Umbilical cord (tissue), 2 donors: Measurements from ENCODE around the gene CENPP. TPM values are rescaled to one million over a fixed set of nuclear protein-coding genes. Genes with fewer than 3 reads are reported as not detected.
"Not testable (repeated sequence)": the region's sequence is repeated elsewhere in the genome, so short reads cannot be mapped to it uniquely, and the experiment has no call there.

Experiments used
- DNase-seq: peaks from one replicate; pipeline ENCODE4 v3.0.0-alpha.2; 2015; ENCODE audit warnings: low spot score
- total RNA-seq: library from RNA; depleted of rRNA; stranded (reverse); fragments of >200 nt; gene quantifications from one replicate; pipeline ENCODE4 v1.2.3, GENCODE V29; 2014; ENCODE audit warnings: low replicate concordance; ENCODE audit not compliant: insufficient read depth

The CENPP gene
- total RNA-seq, 1 donor from 2014 or later, result 8.9 TPM

DNA sequence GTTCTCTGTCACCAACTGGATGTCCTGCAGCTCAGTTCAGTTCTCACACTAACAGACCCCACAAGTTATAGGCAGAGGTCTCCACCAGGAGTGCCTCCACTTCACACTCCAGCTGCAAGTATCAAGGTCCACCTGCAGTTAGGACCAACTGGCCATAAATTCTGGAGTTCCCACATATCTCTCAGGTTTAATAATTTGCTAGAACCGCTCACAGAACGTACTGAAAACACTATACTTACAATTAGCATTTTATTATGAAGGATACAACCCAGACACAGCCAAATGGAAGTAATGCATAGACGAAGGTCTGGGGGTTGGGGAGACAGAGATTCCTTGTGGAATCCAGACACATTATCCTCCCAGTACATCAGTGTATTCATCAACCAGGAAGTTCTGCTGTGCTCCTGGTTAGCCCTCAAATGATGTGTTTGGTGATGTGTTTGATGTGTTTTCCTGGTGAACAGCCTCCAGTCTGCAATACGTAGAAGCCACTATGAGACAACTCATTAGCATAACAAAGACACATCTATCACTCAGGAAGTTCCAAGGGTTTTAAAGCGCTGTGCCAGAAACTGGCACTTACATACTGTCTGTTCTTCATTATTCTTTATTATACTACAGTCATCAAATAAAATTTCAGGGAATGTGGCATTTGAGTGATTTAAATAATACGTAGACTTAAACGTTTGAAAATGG, 53.3 kb downstream of the CENPP start:
- DNase-seq, result peak; percentile 40

DNA sequence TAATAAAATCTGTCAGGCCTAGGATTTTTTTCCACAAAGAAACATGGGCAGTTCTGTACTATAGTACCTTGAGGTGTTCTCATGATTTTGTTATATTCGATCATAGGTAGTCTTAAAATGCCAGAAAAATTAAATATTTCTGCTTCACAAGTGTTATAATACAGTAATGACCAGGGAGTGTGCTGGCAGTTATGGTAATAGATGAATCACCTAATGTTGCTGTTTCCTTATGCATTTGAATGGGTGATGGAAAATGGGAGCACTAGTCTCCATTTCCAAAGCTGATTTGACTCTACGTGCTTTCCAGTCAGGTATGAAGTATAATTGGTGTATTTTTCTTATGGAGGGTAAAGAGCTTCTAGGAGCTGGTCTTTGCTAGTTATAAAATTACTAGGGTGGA, 54.9 kb downstream of the CENPP start:
- no peak for DNase-seq

DNA sequence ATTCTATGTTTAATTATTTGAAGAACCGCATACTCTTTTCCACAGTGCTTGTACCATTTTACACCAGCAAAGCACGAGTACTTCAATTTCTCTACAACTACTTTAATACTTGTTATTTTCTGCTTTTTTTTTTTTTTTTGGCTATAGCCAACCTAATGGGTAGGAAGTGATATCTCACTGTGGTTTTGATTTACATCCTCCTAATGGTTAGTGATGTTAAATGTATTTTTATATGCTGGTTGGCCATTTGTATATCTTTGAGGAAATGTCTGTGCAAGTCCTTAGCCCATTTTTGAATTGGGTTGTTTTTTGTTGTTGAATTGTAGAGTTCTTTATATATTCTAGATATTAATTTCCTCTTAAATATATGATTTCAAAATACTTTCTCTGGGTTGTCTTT, 56.0 kb downstream of the CENPP start:
- no peak for DNase-seq

DNA sequence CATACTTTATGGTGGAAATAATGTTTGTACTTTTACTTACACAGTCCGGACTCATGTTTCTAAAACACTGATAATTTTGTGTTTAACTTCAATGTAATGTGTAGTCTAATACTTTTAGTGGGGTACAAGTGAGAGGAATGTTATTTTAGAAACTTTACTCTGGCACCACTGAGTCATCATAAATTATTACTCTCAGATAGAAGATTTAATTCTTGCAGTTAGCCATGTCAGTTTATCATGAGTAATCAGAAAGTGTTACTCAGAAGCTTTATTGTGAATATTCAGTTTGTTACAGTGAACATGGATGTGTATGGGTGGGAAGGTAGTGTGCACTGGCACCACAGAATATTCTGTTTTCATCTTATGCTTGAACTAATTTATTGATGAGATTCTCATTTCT, 58.6 kb downstream of the CENPP start:
- peak; percentile 33 for DNase-seq

DNA sequence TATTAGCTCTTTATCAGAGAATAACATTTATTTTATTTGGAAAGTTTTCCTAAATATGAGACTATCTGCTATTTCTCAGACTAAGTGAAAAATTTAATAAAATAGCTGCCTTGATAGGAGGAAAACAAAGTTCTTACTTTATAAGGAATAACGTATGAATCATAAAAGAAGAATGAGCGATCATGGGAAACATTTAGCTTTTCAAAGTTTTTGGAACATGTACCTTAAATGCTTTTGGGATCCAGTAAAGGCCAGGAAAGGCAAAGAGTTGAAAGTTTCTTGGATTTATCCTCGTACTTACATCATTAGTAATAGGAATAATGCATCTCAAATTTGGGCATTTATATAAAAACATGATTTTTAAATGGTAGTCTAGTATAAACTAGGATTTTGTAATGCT, 59.2 kb downstream of the CENPP start:
- DNase-seq, result peak; percentile 52

DNA sequence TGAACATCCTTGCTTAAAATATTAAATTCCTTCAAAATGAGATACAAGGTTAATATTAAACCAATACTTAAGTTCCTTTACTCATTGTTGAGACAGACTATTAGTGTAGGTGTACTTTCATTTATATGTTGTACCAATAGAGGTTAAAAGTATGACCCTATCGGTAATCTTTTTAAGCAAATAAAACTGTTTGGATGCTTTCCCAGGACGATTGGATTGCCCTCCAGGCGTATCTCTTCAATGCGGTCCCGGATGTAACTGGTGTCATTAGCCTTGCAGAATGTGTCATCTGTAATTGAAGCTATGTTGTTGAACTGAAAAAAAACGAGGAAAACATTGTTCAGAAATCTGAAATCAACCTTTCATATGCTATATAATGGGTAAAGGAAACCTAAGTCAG, 59.7 kb downstream of the CENPP start:
- DNase-seq, result no peak

DNA sequence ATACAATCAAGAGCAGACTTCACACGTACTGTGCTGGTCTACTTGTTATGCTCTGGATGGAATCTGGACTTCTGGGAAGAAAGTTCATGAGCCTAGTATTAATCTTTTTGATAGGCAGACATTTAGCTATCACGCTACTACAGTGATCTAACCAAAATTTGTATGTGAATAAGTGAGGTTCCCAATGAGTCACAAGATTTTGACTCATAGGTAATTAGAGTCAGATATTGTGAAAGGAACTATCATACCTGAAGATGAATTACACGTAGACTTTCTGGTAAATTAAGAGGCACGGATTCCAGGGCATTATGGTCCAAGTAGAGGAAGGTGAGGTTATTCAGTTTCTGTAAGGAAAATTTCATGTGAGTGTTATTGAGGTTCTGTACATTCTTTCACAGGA, 60.2 kb downstream of the CENPP start:
- no peak for DNase-seq

DNA sequence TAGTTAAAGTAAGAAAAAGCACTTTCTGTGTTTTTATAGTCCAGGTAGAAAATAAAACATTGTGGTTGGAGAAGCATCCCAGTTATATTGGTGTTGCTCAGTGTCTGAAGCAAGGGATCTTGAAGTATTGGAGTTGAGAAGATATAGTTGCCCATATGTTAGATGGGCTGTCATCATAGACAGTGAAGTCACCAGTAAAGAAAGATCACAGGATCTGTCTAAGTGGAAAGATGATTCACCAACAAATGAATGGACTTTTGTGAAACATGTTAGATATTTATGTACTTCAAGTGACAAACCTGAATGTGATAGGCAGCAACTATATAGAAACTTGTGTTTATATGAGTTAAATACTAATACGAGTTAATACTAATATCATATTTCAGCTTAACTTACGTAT, 66.9 kb downstream of the CENPP start:
- no peak for DNase-seq

DNA sequence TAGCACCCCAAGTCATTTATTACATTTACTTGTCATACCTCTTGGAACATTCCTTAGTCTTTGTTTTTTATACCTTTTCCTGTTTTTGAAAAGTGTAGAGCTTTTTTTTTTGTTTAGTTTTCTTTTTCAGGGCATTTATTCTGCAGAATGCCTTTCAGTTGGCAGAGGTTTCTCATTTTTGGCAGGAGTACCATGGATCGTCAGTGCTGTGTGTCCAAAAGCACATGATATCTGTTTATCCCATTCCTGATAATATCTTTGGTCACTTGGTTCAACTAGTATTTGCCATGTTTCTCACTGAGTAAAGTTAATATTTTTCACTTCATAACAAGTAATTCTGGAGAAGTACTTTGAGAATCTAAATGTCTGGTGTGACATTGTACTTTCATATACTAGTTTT, 67.9 kb downstream of the CENPP start:
- DNase-seq, result peak; percentile 35

DNA sequence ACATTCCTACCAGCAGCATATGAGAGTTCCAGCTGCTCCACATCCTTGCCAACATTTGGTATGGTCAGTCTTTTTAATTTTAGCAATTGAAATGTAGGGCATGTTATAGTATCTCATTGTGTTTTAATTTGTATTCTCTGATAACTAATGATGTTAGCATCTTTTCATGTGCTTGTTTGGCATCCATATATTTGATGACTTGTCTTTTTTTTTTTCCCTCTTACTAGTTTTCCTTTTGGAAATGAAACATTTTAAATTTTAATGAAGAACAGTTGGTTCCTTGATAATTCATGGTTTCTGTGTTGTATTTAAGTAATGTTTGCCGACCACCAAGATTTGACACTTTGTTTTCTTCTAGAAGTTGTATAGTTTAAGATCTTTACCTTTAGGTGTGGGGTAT, 69.9 kb downstream of the CENPP start:
- no peak for DNase-seq

DNA sequence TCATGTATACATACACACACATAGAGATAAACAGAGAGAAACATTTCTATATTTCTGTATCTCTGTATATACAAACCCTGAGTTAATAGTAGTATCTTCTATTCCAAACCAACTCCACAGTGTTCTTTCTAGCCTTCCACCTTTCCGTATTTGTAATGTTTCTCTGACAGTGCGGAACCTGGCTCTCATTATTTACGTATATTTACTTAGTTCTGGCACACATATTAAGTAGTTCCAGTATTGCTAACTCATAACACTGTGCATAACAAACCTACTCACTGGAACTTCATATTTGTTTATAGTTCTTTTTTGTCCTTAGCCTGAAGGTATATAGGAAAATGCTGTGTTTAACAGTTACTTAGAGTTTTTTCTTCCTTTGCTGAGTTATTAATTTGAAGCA, 72.1 kb downstream of the CENPP start:
- no peak for DNase-seq

DNA sequence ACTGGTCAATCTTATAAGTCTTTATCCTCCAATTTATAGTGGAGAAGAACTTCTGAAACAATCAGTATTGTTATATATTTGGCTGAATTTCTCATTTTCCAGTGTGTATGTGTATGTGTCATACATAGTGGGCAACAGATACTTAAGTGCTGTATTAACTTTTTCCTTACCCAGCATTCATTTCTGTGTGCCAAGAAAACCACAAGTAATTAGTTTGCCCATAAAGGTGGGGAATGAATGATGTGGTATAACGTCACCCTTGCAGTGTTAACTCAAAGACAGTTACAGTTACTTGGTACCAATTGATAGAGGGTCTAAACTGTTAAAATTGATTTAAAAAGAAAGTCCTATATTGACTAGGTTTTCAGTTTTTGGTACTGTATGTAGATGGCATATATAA, 76.6 kb downstream of the CENPP start:
- no peak for DNase-seq

DNA sequence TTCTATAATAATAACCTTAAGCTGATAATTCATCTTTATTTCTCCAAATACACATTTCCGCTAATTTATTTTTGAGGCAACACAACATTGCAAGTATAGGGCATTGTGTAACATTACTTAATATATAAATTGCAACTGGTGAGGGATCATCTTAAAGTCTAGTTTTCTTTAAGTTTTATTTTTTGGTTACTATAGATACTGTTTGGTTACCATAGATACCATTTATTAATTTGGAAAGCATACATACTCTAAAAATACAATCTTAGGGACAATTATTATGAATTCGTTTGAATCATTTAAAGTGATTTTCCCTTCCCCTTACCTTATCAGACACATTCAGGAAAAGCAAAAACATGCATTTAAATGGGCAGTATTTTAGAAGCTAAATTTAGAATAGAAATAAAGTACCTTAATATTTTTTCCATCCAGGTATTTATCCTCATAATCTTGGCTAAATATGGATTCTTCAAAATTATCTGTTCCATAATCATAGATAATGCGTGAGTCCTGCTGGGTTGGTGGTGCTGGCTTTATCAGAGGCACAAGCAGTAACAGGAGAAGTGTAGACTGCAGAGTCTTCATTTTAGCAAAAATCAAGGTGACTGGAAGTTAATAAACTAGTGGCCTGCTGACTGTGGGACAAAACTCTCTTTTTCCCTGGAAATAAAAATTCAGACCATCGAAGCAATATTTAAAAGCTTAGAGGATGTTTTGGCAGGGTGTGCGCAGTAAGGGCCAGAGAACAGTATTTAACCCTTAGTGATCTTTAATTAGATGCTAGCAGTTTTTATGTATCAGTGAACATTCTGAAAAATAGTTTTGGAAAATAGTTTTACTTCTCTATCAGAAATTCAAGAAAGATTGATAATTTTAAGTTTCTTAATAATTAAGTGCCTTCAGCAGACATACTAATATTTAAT, 77.3 kb downstream of the CENPP start:
- peak; percentile 51 for DNase-seq

DNA sequence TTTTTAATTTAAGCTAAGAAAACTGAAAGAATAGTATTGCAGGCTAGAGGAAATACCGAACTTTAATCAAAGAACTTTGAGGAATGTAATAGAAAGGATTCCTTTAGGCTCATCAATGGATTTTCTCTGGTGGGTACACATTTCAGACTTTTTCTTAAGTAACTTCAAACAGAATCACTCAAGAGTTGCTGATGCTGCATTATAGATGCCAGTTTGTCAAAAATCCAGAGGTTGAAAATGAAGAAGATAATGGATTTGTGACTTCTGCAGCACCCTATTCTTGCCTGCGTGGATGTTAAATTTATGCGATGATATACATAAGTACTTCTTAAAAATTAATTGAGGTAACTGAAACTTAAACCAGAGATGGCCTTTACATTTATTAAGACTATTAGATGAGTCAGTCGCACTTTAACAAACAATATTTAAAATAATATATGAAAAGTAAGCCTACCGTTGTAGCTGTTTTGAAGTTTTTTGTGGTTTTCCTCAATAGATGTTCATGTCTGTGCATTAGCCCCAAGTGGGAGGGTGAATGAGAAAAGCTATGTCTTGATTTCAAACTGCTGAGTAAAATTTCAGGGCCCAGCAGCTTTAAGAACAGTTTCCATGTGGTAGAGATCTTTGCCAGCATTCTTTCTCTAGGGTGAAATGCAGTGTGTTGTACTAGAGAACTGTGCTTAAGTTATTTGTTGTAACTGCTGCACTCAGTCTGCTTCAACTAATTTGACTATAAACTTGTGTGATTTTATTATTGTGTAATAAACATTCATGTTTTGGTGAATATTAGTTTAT, 78.5 kb downstream of the CENPP start, which contains the start of gene OGN:
OGN (minus strand) TSS at position 537 of the 795 bp plus-strand sequence. CDS start 1,171 bp downstream, outside the sequence.
- peak; percentile 92 for DNase-seq

DNA sequence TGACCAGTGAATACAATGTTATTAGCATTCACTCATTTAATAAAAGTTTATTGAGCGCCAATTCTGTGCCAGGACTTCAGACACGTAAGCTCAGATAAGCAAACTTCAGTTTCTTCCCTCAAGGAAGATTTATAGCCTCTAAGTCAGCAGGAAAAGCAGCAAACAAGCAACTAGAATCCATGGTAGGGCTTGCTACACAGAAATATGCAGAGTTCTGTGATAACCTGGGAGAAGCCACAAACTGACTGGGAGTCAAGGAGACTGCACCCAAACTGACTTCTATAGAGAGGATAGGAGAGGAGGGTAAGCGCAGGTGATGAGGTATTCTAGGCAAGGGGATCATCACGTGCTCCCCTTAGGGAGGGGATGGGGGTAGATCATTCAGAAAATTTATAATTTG, 80.1 kb downstream of the CENPP start:
- DNase-seq, result peak; percentile 88

DNA sequence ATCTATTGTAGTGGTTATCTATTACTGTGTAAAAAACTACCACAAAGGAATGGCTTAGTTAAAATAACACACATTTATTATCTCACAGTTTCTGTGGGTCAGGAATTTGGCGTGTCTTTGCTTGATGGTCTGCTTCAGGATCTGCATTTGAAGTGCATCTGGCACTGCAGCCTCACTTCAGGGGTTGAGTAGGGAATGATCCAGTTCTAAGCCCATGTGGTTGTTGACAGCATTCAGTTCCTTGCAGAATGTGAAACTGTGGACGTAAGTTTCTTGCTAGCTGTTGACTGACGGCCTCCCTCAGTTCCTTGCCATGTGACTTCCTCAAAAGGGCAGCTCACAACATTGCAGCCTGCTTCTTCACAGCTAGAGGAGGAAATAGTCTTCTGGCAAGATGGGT, 80.7 kb downstream of the CENPP start:
- DNase-seq, result peak; percentile 92

DNA sequence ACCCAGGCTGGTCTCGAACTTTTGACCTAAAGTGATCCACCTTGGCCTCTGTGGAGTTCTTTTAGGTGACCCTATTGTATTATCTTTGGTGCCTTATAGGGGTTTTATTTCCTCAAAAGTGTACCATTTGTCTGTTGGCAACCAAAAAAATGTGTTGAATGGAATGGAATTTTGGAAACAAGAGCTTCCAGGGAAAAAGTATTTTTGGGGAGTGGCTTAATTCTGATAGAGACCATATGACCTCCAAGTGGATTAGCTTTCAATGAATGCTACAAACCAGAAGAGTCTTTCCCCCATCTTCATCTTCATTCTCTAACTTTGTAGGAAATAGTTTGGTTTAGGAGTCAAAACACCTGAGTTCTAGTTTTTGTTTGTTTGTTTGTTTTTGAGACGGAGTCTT, 82.1 kb downstream of the CENPP start:
- DNase-seq, result no peak

DNA sequence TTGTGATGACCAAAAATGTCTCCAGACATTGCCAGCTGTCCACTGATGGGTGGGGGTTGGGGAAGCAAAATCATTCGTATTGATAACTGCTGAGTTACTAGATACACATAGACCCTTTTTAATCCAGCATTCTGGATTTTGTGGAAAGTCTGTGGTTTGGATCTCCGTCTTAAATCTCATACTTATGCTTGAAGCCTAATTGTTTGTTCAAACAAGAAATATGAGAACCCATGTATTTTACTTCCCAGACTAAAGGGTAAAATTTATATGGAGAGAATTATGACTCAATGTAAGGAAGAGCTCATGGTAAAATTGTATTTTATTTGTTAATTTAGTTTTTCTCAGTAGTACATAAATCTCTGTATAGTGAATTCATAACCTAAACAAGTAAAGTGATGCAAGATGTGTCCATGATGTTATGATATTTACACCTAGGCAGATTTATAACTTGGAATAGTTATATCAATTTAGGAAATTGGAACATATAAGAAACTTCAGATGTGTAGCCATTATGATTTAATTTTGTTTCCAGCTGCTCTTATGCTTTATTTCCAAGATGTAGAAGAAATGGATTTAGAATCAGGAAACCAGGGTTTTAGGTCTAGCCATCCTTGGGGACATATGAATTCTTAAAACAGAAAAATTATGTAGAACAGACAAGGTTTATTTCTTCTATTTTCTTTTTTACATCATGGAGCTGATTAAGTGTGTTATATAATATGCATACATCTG, 83.2 kb downstream of the CENPP start:
- DNase-seq, result no peak

DNA sequence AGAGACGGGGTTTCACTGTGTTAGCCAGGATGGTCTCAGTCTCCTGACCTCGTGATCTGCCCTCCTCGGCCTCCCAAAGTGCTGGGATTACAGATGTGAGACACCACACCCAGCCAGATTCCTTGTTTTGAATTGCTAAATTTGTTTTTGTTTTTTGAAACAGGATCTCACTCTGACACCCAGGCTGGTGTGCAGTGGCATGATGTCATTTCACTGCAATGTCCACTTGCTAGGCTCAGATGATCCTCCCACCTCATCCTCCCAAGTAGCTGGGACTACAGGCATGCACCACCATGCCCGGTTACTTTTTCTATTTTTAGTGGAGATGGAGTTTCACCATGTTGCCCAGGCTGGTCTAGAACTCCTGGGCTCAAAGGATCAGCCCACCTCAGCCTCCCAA, 85.4 kb downstream of the CENPP start:
- not testable (repeated sequence) for DNase-seq

DNA sequence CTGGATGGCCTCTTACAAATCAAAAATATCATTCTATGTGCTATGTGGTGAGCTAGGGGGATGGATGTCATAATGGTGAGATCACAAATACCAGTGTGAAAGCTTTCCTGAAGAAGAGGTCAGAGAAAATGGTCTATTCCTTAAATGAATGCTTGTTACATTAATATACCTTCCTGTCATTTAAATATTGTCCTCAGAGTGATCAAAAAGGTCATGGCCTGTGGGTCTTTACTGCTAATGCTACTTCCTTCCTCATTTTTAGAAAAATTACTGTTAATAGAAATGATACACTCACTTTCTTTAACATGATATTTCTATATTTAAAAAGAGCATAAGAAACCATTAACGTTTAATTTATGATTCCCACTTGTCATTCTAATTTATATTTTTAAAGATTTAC, 88.8 kb downstream of the CENPP start:
- DNase-seq, result no peak

DNA sequence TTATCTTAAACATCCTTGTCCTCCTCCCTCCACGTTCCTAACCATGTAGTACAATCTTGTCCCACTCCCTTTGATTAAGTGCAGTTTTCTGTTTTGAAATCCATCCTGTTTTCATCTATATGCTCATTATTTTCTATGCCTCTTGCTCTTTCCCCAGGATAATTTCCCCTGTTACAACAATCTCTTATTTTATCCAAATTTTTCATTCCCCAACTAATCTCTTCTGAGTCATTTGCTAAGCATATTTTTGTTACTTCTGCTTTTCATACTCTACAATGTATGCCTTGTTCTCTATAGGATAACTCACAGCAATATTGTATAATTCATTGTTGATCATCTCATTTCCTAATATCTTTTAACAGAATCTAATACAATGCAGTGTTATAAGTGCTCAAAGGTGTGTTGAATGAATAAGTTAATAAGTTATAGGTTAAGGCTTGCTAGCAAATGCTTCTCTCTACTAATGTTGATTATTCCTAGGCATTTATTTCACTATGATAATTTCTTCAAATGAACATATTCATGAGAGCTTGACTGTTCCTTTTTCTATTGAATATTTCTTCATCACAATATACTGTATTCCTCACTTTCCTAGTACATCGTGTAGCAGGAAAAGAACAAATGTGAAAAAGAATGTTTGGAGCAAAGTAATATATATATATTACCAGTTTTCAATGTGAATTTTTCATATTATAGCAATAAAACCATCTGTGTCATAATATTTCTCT, 97.0 kb downstream of the CENPP start:
- DNase-seq, result no peak
